HCT116 (cell line): ENCODE results near the gene AKAP13. TPM values are rescaled to one million over a fixed set of nuclear protein-coding genes. Genes with fewer than 3 reads are reported as not detected.
"Not testable (repeated sequence)": the region's sequence is repeated elsewhere in the genome, so short reads cannot be mapped to it uniquely, and the experiment has no call there.

ENCODE experiments used
- ATAC-seq: fragments of 200-7000 bp; cut with Tn5 transposase; 2 replicates; pipeline ENCODE4 v1.9.1; 2020; ENCODE audit warnings: mild to moderate bottlenecking, moderate library complexity
- BruUV-seq: library from RNA; stranded (reverse); fragments of 400-500 nt; replicated peaks from 2 replicates; lab custom pipeline; 2021; lab: Mats Ljungman, UMichigan
- CTCF ChIA-PET: fragments of 300-600 bp; sonication (Branson Sonifier 250); formaldehyde crosslinking; loops from one replicate; lab custom pipeline; 2021; ENCODE audit warnings: antibody characterized with exemption; lab: Charles Lee
- POLR2A ChIA-PET: fragments of 300-600, 350-600 bp; sonication (Branson Sonifier 250); formaldehyde crosslinking; loops from one replicate; lab custom pipeline; 2021; ENCODE audit warnings: antibody characterized with exemption; lab: Charles Lee
- RAD21 ChIA-PET, 2 experiments: fragments of 300-600 bp; sonication (Branson Sonifier 250); formaldehyde crosslinking; loops; one replicate each; lab custom pipeline; 2023; ENCODE audit warnings: low total read pairs in 2 of 2; ENCODE audit not compliant: uncharacterized antibody in 2 of 2, unreplicated experiment in 2 of 2, low non-redundant PET in 1 of 2; lab: Charles Lee
- DNase-seq: peaks from one replicate; pipeline ENCODE4 v3.0.0-alpha.2; 2010; ENCODE audit warnings: low read depth, low spot score
- H2AFZ ChIP-seq: fragments of 200-600 bp; shearing (Covaris generic), sonication (generic); 2 replicates; pipeline ENCODE4 v1.6.1; 2017; ENCODE audit warnings: low read depth, mixed run types, mixed read lengths, antibody characterized with exemption, low read length; ENCODE audit not compliant: poor library complexity, severe bottlenecking
- H3K27ac ChIP-seq: 2 replicates; pipeline ENCODE4 v1.5.1; 2012; ENCODE audit warnings: low read depth, low read length
- H3K27me3 ChIP-seq: fragments of 200-600 bp; sonication (generic); 2 replicates; pipeline ENCODE4 v1.6.1; 2016; ENCODE audit warnings: mixed run types, low read length, mixed read lengths; ENCODE audit not compliant: insufficient read depth
- H3K36me3 ChIP-seq, 2 experiments: fragments of 200-500 bp in 1 of 2; fragments of 200-600 bp in 1 of 2; sonication (Bioruptor generic) in 1 of 2; sonication (generic) in 1 of 2; 2 replicates each; pipeline versions ENCODE4 v1.5.1 to v1.6.1; 2014 to 2016; ENCODE audit warnings: low read length in 2 of 2, inconsistent platforms in 1 of 2, mixed read lengths in 1 of 2, mixed run types in 1 of 2; ENCODE audit not compliant: insufficient read depth in 2 of 2, control insufficient read depth in 1 of 2
- H3K4me1 ChIP-seq, 2 experiments: fragments of 200-600 bp in 1 of 2; sonication (generic) in 1 of 2; 2 replicates each; pipeline versions ENCODE4 v1.5.1 to v1.6.1; 2012 to 2017; ENCODE audit warnings: low read length in 2 of 2, inconsistent platforms in 1 of 2, mild to moderate bottlenecking in 1 of 2, mixed read lengths in 1 of 2, mixed run types in 1 of 2, moderate library complexity in 1 of 2; ENCODE audit not compliant: insufficient read depth in 2 of 2, control insufficient read depth in 1 of 2
- H3K4me2 ChIP-seq: fragments of 200-600 bp; sonication (generic); 2 replicates; pipeline ENCODE4 v1.6.1; 2017; ENCODE audit warnings: mixed run types, low read length, mixed read lengths
- H3K4me3 ChIP-seq, 2 experiments: fragments of 200-600 bp in 1 of 2; sonication (generic) in 1 of 2; replicated peaks in 1 of 2; 2 replicates each; pipeline ENCODE4 v1.5.1; 2011 to 2016; ENCODE audit warnings: low read length in 2 of 2, control low read depth in 1 of 2, low read depth in 1 of 2, mild to moderate bottlenecking in 1 of 2, mixed read lengths in 1 of 2, mixed run types in 1 of 2
- H3K79me2 ChIP-seq: fragments of 200-600 bp; sonication (generic); 2 replicates; pipeline ENCODE4 v1.6.1; 2017; ENCODE audit warnings: mild to moderate bottlenecking, mixed run types, low read length, moderate library complexity, mixed read lengths; ENCODE audit not compliant: insufficient read depth
- H3K9ac ChIP-seq: fragments of 200-600 bp; sonication (generic); 2 replicates; pipeline ENCODE4 v1.6.1; 2016; ENCODE audit warnings: low read length, mixed read lengths
- H3K9me2 ChIP-seq: fragments of 200-600 bp; sonication (generic), shearing (Covaris generic); 2 replicates; pipeline ENCODE4 v1.6.1; 2017; ENCODE audit warnings: mixed run types, mild to moderate bottlenecking, moderate library complexity; ENCODE audit not compliant: insufficient read depth
- H3K9me3 ChIP-seq, 2 experiments: fragments of 200-500 bp in 1 of 2; fragments of 200-600 bp in 1 of 2; sonication (Bioruptor generic) in 1 of 2; sonication (generic) in 1 of 2; 2 replicates each; pipeline ENCODE4 v1.6.1; 2014 to 2017; ENCODE audit warnings: low read length in 2 of 2, mixed read lengths in 2 of 2, inconsistent platforms in 1 of 2, low read depth in 1 of 2, mild to moderate bottlenecking in 1 of 2, mixed run types in 1 of 2, moderate library complexity in 1 of 2; ENCODE audit not compliant: control insufficient read depth in 1 of 2, insufficient read depth in 1 of 2
- H4K20me1 ChIP-seq: fragments of 200-600 bp; sonication (generic), shearing (Covaris generic); 2 replicates; pipeline ENCODE4 v1.6.1; 2017; ENCODE audit warnings: mixed run types, mild to moderate bottlenecking, moderate library complexity; ENCODE audit not compliant: insufficient read depth
- ELF1 ChIP-seq: IDR thresholded peaks from 2 replicates; pipeline ENCODE4 v1.6.1; 2012; ENCODE audit warnings: low read depth, borderline replicate concordance
- intact Hi-C: fragments of 100-400 bp; cut with micrococcal nuclease; formaldehyde crosslinking; loops from 2 replicates; pipeline ENCODE4 v1.10.0; 2022
- total RNA-seq: library from RNA; stranded (reverse); gene quantifications from one replicate; pipeline ENCODE4 v1.2.1, GENCODE V29; 2021; ENCODE audit not compliant: unreplicated experiment

Gene AKAP13
- total RNA-seq, 1 experiment from 2014 or later = 43.1 TPM

GRCh38 chr15:85584872-85585271 is 204.5 kb downstream of the AKAP13 start:
- POLR2A ChIA-PET = no interaction called here
- H2AFZ ChIP-seq = no peak overlapping the region
- no TSS peak for BruUV-seq
- H3K79me2 ChIP-seq = peaks cover 5% of the 10 kb centered on the region; the same call in 1 of the 2 replicates
- intact Hi-C loops = no loop called here
- no peaks in the 10 kb centered on the region for H3K9me3 ChIP-seq
- H4K20me1 ChIP-seq = peaks cover 9% of the 10 kb centered on the region; the same call in 1 of the 2 replicates
- no peak for DNase-seq
- H3K36me3 ChIP-seq = peaks cover 3 to 7% of the 10 kb centered on the region in 2 experiments; a peak in 2 of 4 replicates
- no peak overlapping the region for H3K27ac ChIP-seq
- ATAC-seq = no peak
- no peak overlapping the region for H3K4me2 ChIP-seq
- TF ChIP-seq ELF1 = no peak
- TF ChIP-seq, all 23 proteins: peak for 0
- ChIA-PET CTCF (no interaction called here), RAD21 (no interaction called here)
- no peak overlapping the region for H3K9ac ChIP-seq
- H3K4me3 ChIP-seq = no peak overlapping the region
- no peaks in the 10 kb centered on the region for H3K9me2 ChIP-seq
- no peaks in the 10 kb centered on the region for H3K27me3 ChIP-seq
- peaks cover 10 to 26% of the 10 kb centered on the region in 2 experiments for H3K4me1 ChIP-seq

- H3K79me2 ChIP-seq, intact Hi-C loops, H3K36me3 ChIP-seq, H3K9ac ChIP-seq, H3K4me2 ChIP-seq, DNase-seq, ATAC-seq, CTCF ChIA-PET, H3K9me3 ChIP-seq, POLR2A ChIA-PET, H3K9me2 ChIP-seq, H3K27ac ChIP-seq, H4K20me1 ChIP-seq, RAD21 ChIA-PET, BruUV-seq, H3K27me3 ChIP-seq, H3K4me3 ChIP-seq, H2AFZ ChIP-seq: not testable (repeated sequence)
- peaks cover 10 to 26% of the 10 kb centered on the region in 2 experiments for H3K4me1 ChIP-seq
Measured at GRCh38 chr15:85586196-85586595, 205.8 kb downstream of the AKAP13 start.
